ENCODE data around the gene SNX32. TPM values are rescaled to one million over a fixed set of nuclear protein-coding genes. Genes with fewer than 3 reads are reported as not detected.

SNX32 gene
- total and polyA plus RNA-seq, 9 of the 15 experiments (the other 6 are each of a cell fraction or from before 2014, with no cell fraction given) = 0.03 TPM; not detected in 7

- no peak for TF ChIP-seq CLOCK (CRISPR knock-in tag; IDR thresholded peaks at IDR 0.05; ENCODE audit: borderline replicate concordance)
- TF ChIP-seq ZFP1 (CRISPR knock-in tag; IDR thresholded peaks at IDR 0.05) = no peak
- TF ChIP-seq PYGO2 (tag; IDR thresholded peaks at IDR 0.05) = no peak
- TF ChIP-seq SP1 (CRISPR knock-in tag; IDR thresholded peaks at IDR 0.05) = peak; percentile 39; the same call in 1 of the 2 replicates
- TF ChIP-seq ZBTB8A (IDR thresholded peaks at IDR 0.05; ENCODE audit: partially characterized antibody) = no peak
- no peak for TF ChIP-seq HDAC8 (tag; IDR thresholded peaks at IDR 0.05)
- TF ChIP-seq WHSC1 (IDR thresholded peaks at IDR 0.05; ENCODE audit: low read length) = no peak
- TF ChIP-seq ZFP30 (CRISPR knock-in tag; IDR thresholded peaks at IDR 0.05; ENCODE audit: borderline replicate concordance) = no peak
- TF ChIP-seq BCLAF1 (IDR thresholded peaks at IDR 0.05; ENCODE audit: borderline replicate concordance in 1 of 2, control insufficient read depth in 1 of 2, low read depth in 2 of 2, low read length in 1 of 2) = no peak
- no peak for TF ChIP-seq U2AF2 (optimal IDR thresholded peaks at IDR 0.05; ENCODE audit: low read depth, low read length)
- TF ChIP-seq ZNF175 (CRISPR knock-in tag; IDR thresholded peaks at IDR 0.05; ENCODE audit: low read depth) = no peak
Observed at GRCh38 chr11:65884716-65885092, 50.9 kb downstream of the SNX32 start (continued).
